HG03175 (cell line): ENCODE measurements around the gene CNIH1.

ENCODE experiments used
- ATAC-seq: cut with Tn5 transposase; IDR thresholded peaks from one replicate; pipeline ENCODE4 v1.9.1; 2021; ENCODE audit warnings: mild to moderate bottlenecking, moderate library complexity; ENCODE audit not compliant: unreplicated experiment

CNIH1 gene

DNA sequence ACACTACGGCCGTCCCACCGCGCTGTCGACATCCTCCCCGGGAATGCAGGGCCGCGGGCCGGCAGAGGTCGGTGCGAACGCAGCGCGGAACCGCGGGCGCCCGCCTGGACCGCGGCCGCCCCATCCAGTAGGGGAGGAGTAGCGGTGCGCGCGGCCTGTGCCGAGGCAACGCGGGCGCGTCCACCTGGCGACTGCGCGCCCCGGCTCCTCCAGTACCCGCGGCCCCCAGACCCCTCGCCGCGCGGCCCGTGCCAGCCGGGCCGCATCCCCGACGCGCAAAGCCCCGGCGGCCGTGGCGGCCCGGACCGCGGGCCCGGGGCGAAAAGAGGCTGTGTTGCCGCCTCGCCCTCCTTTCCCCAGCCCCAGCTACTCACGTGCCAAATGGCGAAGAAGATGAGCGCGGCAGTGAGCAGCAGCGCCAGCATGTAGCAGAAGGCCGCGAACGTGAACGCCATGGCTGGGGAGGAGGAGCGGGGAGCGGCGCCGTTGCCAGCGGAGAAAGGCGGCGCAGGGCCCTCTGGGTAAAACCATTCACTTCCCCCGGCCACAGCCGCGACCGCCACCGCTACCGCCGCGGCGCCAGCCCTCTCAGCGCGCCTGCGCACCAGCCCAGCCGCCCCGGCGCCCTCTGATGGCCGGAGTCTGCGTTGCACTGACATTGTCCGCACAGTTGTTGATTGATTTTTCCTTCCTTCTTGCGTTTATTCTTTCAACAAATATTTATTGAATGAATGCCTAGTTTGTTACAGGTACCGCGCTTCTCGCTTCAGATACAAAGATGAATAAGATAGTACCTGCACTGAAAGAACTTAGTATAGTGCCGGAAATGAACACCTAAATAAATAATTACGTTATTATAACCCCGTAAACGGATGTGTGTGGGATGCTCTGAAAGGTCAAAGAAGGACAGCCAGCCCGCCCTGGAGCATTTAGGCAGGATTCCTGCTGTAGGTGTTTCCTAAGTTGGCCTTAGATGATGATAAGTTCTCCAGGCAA lies at the start of gene CNIH1:
TSS of gene CNIH1 (minus strand) at position 502 of the 996 bp plus-strand sequence. CDS start at position 455, 47 bp downstream.
- ATAC-seq = peak; percentile 96

DNA sequence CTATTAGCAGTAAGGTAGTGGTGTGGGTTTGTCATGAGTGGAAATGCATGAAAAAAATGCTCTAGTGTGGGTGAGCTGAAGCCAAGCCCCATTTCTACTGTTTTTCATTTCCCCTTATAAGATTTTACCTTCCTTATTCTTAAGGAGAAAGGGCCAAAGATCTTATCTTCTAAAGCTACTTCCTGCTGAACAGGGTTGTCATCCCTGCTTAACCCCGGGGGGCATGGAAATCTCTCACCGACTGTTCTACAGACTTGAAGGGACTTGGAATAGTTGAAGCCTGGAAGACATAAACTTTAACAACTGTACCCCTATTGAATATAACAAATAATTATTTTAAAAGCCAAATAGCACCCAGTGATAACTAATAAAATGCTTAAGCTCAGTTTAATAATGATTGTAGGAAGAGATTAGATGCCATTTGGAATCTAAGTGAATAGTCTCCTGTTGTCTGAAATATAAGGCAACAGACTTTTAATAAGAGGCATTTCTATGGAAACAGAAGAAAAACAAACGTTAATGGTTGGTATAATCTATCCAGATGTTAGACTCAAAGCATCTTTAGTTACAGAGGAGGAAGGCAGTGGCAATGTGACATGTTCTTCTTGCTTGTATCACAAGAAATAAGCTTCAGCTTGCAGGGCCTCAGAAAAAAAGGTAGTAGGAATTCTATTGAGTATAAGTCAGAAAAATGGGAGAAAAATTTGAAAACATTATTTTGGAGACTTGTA lies 49.4 kb upstream of the CNIH1 start:
- ATAC-seq = no peak

DNA sequence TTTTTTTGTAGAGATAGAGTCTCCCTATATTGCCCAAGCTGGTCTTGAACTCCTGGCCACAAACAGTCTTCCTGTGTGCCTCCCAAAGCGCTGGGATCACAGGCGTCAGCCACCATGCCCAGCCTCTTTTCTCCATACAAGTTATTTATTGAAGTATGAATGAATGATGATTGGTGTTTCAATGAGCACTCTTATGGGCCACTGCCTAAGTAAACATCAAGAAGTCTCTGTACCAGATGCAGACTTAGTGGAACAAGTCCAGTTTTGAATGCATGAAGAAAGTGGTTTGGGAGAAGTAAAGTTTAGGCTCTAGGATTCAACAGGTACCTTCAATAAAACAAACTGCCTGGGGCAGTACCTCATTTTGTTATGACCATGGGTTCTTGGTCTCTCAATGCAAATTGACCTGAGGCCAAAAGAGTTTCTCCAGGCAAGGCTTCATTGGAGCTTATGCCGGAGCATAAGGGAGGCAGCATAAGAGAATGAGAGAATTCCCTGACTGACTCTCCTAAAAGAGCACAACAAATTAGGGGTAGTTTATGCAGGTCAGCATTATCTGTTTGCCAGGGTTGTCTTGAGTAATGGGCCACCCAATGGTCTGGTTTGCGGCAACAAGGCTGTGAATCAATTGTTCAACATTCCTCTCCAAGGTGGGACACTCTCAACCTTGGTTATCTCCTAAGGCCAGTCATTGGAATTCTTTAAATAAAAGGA lies 48.7 kb upstream of the CNIH1 start:
- no peak for ATAC-seq

DNA sequence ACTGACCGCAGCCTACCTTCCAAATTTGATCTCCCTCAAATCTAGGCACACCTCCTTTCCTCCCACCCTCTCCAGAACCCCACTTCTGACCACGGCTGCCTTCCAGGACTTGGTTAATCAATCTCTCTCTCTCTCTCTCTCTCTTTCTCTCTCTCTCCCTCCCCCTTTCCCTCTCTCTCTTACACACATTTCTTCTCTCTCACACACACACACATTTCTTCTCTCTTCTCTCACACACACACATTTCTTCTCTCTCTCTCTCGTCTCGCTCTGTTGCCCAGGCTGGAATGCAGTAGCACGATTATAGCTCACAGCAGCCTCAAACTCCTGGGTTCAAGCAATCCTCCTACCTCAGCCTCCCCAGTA lies 48.1 kb upstream of the CNIH1 start:
- no peak for ATAC-seq

DNA sequence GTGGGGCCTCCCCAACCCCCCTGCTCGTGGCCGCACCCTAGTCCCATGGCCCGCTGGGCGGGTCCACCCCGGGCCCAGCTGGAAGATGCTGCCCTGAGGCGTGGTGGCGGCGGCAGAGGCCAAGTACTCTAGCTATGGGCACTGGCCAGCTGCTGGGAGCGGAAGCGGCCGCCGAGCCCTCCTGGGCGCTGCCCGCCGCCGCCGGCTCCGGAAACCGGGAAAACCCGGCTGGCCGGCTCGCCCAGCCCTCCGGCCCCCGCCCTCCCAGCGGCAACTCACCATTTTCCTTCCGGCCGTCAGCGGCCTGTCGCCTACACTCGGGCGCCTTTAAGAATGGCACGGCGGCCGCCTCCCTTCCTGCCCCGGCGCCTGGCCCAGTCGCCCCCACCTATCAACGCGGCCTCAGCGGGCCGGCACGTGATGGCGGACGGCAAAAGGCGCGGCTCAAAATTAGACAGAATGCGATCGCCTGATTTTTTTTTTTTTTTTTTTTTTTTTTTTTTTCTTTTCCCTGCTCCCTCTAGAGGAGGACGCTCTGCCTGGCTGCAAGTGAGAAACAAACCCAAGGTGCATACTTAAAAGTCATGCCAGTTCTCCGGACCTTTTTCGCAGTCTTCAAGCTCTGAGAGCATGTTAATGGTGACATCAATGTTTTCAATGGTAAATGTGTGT lies 47.6 kb upstream of the CNIH1 start, which contains the start of gene GMFB:
TSS of gene GMFB (minus strand) at position 335 of the 672 bp plus-strand sequence. CDS start at position 282, 53 bp downstream.
- ATAC-seq = peak; percentile 90

DNA sequence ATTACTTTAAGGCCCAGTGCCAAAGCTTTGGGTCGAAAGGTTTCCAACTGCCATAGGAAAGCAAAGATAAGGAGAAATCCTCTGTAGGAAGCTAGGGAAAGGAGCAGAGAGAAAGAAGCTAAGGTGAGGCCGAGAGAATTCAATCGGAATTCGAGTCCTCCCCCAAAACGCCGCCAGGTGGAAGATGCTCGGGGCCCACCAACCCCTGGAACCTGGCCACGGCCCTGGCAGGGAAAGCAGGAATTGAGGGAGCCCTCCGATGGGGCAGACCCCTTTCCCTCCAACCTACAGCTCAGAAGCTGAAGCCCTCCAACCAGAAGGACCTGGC lies 47.1 kb upstream of the CNIH1 start:
- peak; percentile 25 for ATAC-seq

DNA sequence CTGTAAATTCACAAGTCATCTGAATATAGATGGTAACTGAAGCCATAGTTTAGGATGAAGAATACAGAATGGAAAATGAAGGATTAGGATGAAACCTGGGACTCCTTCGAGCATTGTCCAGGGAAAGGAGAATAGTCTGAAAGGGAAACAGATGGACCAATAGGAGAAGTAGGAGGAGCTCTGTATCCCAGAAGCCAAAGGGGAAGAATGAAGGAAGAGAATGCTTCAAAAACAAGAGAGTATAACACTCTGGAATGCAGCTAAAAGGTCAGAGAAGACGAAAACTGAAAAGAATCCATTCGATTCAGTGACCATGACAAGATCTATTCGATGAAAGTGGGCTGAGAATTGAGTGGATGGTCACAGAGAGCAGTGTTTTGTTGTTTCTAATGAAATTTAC lies 46.6 kb upstream of the CNIH1 start:
- no peak for ATAC-seq

DNA sequence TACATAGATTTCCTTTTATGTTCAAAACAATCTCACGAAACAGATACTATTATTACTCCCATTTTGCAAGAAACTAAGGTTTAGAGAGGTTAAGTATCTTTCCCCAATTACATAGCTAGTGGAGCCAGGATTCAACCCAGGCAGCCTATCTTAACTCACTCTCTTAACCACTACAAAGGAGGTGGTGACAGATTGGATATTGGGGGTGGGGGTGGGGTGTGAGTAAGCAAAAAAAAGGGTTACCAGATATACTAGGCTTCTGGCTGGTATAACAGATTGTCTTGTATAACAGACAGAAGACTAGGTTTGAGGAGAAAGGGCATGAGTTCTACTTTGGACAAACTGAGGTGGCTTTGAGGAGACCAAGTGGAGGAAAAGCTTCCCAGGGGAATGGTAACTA lies 45.5 kb upstream of the CNIH1 start:
- no peak for ATAC-seq

DNA sequence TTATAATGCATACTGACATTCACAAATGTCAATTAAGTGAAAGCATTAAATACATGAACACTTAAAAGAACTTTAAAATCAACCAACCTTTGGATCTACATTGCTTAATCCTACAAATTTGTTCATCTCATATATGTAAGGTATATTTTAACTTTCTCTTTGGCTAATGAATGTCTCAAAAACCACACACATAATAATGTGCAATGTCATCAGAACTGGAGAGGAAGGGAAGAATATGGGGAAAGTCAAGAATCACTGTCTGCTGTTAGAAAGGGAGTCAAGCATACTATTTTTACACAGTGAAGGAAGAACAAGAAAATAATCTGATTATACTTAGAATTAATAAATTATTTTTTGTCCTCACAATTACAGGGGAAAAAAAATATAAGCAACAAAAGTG lies 42.7 kb upstream of the CNIH1 start:
- ATAC-seq = no peak

DNA sequence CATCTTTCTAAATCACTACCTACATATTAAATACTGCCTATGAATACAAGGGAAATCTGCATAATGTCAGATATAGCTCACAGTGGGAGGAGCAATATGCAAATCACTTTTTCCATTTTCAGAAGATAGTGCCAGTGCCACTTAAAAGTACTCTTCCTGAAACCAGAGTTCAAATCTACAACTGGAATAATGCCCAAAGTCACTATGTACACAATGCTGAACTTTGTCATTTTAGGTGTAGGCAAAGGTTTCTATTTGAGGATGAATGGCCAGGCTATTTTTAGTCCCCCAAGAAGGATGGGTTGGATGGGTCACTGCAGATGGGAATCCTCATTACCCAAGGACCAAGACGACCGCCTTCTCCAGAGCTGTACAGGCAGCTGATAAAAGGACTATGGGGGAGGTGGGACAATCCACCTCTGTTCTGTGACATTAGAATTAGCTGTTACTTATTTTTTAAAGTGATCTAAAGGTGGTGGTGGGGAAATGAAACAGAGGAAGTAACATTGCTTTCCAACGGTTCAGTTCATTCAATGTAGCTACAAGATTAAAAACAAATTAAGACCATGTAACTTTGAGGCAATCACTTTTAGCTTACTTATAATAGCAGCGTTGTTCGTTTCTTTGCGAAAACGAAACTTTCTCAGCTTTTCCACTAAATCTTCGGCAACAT lies 42.0 kb upstream of the CNIH1 start:
- no peak for ATAC-seq

DNA sequence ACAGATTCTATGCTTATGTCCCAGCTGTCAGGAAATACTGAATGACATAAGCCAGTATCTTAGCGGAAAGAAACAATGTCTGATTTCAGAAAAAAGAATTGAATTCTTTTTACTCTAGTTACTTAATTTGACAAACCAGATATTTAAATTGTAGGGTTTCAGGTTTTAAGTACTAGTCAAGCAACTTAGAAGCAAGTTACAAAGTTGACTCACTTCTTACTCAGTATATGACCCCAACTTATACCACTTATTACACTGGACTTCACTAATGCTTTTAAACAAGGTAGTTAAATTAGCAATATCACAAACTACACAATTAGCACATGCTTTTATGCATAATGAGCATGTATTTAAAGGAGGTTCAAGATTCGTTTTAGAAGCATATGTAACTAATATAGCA lies 40.5 kb upstream of the CNIH1 start:
- no peak for ATAC-seq

DNA sequence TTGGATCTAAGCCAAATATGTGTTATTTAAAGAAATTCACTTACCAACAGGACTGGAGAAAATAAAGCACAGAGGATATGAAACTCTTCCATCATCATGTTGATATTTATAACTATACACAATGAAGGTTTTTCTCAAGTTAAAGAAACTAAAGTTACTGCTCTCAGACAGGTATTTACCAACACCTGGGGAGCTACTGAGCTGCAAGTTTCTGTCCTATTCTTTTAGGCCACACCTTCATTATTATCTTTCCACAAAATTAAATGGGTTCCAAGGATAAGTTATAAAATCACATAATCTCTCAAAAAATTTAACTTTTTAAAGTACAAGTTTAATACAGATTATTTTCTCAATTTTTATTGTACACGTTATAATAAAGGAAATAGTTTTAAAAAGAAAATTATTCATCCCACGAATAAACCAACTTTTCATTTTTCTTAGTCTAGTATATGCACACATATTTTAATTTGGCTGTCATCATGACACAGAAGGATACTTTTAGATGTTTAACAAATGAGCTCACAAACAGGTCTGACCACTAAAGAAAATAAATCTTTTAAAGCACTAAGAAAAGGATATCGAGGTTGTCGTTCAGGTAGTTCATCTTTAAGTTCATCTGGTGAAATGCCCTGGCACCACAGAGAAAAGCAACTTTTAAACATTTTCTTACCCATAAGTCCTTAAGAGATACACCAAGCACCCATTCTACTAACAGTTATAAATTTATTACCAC lies 39.8 kb upstream of the CNIH1 start:
- ATAC-seq = no peak

DNA sequence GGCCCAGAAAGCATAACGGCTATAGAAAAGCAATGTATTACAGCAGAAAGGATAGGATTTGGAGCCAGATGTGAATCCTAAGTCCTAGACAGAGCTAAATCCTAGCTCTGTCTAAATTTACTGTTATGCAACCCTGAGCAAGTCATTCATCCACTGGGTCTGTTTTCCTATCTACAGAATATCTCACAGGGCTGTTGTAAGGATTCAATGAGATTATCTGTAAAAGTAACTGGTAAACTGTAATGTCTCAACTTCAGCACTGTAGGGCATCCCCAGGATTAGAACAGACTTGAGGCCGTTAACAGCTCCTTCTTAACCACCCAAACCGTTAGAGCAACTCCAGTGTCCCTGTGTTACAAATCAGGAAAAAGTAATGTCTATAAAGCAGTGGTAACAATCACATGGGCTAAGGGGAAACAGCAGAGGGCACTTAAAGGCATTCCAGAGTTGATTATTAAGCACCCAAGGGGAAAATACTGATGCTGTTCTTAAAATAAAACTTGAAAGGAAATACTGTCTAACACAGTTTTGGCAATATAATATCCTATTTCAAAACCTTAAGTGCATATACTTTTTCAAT lies 37.6 kb upstream of the CNIH1 start:
- ATAC-seq = no peak

DNA sequence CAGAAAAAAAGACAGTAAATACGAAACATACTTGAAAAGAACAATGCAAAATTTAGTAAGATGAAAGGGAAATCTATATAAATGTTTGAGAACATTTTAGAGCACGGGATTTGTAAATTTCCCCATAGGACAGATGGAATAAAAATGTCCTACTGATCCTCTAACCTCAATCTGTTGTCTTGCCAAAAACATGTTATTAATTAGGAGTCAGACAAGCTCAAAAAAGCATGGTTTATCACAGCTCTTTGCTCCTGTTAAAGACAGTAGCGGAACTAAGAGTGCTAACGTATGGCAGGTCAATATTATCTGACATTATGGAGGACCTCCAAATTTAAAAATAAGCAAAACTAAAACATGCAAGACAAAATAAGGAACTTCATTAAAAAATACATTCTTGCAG lies 34.7 kb upstream of the CNIH1 start:
- ATAC-seq = no peak

DNA sequence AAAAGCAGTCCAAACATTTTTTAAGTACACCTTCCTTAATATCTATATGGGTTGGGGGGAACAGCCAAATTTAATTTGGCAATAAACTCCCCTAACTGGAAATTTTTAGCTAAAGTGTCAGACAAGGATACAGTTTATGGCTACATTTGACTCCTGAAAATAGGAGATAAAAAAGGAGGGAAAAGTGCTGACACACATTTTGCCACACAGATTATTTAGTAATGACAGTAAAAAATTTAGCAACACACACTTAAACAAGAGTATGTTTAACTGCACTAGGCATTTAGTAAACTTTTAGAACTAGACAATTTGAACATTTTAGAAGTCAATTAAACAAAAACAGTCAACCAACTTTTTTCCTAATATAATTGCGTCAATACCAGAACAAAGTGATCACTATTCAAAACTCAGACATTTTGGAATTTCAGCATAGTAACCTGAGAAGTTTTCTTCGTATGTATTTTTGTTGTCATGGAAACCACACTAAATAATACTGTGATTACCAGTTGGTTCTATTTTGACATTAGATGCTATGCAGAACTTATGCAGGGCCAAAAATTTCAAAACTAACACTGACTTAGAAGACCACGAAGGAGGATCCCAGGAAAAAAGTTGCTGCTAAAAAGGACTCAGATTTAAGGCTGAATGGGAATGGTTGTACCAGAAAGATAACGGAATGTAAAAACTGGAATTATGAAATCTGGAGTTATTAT lies 34.2 kb upstream of the CNIH1 start:
- no peak for ATAC-seq

DNA sequence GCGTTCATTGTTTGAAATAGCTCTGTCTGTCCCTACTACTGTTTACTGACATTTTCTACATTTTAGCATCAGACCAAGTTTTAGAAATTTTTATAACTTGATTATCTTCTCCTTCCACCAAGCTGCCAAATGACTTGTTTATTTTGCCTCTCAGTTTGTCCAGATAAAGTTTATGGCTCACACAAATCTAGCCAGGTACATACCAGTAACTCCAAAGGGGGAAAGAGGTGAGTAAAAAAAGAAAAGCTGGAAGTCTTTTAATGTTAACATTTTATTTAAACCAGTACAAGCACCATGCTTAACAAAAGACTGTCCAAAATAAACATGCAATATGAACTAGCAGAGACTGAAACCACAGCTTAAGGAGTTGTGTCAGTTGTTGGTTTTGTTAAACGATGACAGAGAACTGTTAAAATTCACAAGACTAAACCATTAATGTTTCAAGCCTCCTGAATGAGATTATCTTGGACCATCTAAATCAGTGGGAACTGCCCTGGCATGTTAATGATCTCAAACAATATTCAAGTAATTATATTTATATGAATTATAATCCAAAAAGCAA lies 33.1 kb upstream of the CNIH1 start:
- ATAC-seq = no peak

DNA sequence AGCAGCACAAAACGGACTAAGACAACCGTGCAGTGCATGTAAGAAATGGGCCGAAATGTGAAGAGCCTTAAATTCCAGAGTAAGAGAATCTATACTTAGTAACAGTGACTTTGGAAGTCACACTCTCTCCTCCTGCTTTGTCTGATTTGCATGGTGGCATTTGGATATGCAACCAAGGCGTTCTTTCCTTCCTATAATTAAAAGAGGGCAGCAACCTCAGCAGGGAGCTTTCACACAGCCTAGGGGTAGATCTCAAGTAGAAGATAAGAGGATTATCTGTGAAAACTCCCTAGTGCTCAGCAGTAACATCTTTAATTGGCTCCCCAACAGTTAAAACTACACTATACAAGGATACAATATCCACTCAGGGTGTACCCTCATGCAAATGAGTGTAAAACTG lies 31.1 kb upstream of the CNIH1 start:
- ATAC-seq = no peak

DNA sequence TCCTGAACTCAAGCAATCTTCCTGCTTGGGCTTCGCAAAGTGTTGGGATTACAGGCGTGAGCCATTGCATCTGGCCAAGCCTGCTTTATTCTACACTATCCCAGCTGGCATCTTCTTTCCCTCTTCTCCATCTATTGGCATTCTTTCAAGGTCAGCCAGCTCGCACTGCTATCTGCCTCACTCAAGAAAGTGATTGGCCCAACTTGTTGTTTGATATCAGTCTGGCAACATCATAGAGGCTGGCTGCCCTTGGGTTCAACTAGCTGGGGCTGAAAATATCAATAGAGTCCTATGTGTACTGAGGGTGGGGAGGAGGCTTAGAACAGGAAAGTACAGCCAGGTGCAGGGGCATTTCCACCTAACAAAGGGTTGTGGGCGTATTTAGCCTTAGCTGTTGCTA lies 30.5 kb upstream of the CNIH1 start:
- no peak for ATAC-seq
